AG09309 (cell line): ENCODE results near the gene GPSM1.
A peak's percentile ranks its signal among the peaks of the same experiment; 100 is the strongest.

ENCODE experiments used
- DNase-seq: peaks from one replicate; pipeline ENCODE4 v3.0.0-alpha.2; 2010; ENCODE audit warnings: low read depth
- H3K4me3 ChIP-seq: 2 replicates; pipeline ENCODE4 v1.5.1; 2011; ENCODE audit warnings: mild to moderate bottlenecking, low read depth, low read length, moderate library complexity; ENCODE audit not compliant: control insufficient read depth
- CTCF ChIP-seq: IDR thresholded peaks from 2 replicates; pipeline ENCODE4 v1.5.1; 2011; ENCODE audit warnings: mild to moderate bottlenecking, low read depth, low read length, inconsistent platforms; ENCODE audit not compliant: insufficient read depth, control insufficient read depth; ENCODE audit errors: missing control alignments

Gene GPSM1

GRCh38 chr9:136338511-136338910, 11.2 kb downstream of the GPSM1 start:
- H3K4me3 ChIP-seq, result no peak overlapping the region
- TF ChIP-seq CTCF, result no peak
- DNase-seq, result no peak

GRCh38 chr9:136339173-136339957, 12.0 kb downstream of the GPSM1 start:
- no peak overlapping the region for H3K4me3 ChIP-seq
- no peak for DNase-seq
- peak; percentile 76 for TF ChIP-seq CTCF

GRCh38 chr9:136339958-136340310, 12.6 kb downstream of the GPSM1 start:
- TF ChIP-seq CTCF, result no peak
- H3K4me3 ChIP-seq, result no peak overlapping the region
- DNase-seq, result no peak

GRCh38 chr9:136340356-136341041, 13.2 kb downstream of the GPSM1 start:
- H3K4me3 ChIP-seq, result no peak overlapping the region
- no peak for DNase-seq
- TF ChIP-seq CTCF, result no peak

- H3K4me3 ChIP-seq, result no peak overlapping the region
- TF ChIP-seq CTCF, result no peak
- no peak for DNase-seq
Observed at GRCh38 chr9:136341042-136341655, 13.8 kb downstream of the GPSM1 start.

- no peak for TF ChIP-seq CTCF
- H3K4me3 ChIP-seq, result no peak overlapping the region
- no peak for DNase-seq
Observed at GRCh38 chr9:136341769-136342168, 14.4 kb downstream of the GPSM1 start.
